ENCODE results near the gene ABHD12.

ABHD12 gene

DNA sequence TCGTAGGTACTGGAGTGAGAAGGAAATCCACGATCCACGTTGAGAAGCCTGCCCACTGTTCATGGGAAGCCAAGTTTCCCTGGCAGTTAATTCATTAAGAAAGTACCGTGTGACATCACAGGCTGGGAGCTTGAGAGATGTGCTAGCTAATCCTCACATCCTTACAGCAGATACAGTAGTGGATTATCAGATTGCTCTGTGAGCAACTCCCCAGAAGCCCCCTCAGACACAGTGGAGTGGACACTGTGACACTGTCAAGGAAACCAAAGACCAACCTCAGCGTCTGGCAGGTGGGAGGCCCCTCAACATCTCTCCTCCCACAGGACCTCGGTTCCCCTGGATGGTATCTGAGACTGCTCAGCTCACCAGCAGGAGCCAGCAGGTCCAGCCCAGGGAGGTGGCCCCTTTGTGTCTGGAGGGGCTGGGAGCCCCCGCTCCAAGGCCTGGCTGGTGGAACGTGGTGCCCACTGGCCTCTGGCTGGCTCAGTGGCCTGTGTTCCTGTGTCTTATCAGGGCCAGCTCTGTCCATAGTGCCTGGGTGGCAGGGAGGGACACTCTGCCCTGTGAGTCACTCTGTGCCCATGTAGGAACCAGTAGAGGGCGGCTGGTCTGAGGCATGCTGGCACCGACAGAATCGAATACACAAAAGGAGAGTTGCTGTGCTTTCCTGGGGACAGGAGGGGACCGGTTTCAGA is 135.5 kb downstream of the ABHD12 start:
- no peak for DNase-seq

DNA sequence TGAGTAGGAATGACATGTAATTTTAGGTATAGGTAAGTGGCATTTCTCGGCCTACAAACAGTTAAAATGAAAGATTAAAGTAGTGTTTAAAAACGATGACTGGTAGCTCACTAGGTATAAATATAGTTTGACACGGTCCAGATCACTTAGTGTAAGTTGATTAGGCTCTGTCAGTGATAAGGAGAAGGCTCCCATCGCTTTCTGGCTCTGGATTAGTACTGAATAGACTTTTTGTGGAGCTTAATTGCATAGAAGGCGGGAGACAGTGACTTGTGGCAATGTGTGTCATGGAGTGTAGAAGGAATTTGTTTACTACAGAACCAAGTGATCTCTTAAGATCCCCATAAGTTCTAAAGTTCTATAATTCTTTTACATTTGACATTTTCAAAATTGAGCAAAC is 136.1 kb downstream of the ABHD12 start:
- DNase-seq: no peak

DNA sequence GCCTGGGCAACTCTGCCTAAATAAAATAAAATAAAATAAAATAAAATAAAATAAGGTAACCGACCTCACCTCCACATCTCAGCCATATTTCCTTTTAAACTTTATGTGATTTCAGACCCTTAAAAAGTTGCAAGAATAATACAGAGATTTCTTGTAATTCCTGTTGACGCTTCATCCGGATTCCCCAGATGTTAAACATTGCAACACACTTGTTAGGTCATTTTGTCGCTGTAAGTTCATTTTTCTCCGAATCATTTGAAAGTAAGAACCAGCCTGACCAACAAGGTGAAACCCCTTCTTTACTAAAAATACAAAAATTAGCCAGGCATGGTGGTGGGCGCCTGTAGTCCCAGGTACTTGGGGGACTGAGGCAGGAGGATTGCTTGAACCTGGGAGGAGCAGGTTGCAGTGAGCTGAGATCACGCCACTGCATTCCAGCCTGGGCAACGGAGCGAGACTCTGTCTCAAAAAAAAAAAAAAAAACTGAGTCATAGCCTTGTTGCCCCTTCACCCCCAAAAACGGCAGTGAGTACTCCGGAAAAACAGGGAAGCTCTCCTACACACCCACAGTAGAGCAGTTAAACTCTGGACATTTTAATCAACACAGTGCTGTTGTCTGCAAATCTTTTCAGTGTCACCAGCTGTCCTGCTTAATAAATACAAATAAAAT is 136.9 kb downstream of the ABHD12 start:
- DNase-seq: no peak

DNA sequence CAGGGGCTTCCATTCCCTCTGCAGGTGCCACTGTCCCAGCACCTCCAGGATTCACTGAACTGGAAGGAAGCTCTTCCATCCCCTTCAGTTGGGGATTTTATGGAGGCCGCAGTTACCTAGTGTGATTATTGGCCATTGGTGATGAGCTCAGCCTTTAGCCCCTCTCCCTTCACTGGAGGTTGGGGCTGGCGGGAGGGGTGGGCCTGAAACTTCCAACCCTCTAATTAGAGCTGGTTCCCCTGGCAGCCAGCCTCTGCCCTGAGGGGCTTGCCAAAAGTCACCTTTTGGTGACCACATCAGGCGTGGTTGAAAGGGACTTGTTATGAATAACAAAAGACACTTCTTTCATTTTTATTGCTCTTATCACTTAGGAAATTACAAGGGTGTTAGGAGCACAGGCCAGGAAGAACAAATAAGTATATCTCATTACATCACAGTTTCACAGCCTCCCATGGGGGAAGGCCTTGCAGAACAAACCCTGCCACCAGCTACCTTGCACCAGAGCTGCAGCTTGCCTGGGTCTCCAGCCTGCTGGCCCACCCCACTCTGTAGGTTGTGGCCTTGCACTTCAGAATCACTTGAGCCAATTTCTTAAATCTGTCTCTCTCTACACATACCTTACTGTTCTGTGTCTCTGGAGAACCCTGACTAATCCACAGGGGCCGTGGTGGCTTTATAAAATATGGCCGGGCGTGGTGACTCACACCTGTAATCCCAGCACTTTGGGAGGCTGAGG is 137.8 kb downstream of the ABHD12 start:
- no peak for DNase-seq

DNA sequence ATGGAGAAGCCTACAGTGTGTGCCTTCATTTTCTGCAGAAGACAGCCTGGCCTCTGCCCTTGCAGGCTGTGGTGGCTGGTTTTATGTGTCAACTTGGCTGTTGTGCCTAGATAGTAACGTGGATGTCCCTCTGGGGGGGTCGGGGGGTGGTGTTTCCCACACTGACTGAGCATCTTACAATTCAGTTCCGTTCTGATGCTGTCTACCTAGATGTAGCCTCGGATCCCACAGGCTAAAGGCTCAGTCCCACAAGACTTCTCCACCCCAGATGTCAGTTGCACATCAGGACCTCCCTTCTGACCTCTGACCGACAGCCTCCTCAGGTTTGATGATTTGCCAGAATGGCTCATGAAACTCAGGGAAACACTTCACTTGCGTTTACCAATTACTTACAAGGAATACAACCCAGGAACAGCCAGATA is 138.4 kb downstream of the ABHD12 start:
- DNase-seq: no peak

DNA sequence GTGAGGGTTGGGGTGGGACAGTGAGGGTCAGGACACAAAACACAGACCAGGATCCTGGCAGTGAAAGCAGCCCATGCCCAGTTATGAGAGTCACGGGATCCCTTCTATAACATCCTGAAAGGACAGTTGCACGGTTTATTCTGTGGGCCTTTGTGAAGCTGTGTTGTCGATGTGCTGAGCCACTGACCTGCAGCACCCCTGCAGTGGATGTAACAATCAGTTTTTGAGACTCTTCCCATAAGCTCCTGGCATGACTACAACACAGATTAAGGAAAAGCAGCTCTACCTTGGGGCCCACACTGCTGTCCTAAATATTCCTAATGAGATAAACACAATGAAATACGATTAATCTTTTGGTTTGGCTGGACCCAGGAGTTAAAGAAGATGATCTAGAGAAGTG is 139.1 kb downstream of the ABHD12 start:
- no peak for DNase-seq

DNA sequence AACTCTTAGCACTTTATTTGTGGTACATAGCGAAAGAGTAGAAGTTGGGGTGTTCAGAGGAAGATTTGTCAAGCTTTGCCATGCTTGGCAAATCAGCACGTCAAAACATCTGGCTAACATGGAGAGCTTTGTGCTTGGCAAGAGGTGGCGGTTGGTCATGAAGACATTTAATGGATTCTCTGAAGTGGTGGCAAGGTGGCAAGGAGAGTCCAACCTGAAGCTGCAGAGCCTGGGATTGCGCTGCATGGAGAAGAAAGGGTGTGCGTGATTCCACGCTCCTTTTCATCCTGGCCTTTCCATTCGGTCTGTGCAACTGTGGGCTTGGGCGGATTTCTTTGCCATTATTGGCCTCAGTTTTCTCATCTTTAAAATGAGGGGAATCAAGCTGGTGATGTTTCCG is 139.6 kb downstream of the ABHD12 start:
- DNase-seq: no peak

DNA sequence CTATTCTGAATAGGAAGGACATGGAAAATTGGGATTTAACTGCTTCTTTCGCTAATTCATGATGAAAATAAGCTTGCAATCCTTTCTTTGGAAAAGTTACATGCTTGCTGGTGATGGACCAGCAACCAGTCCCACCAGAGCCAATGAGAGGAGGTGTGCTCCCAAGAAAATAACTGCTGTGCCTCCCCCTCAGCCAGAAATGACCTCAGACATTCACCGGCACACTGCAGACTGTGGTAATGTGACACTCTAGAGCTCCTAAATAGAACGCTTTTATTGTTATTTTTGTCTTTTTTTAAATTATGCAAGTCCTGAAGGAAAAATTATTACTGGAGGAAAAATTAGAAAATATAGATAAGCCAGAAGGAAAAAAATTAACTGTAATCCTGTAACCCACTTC is 140.1 kb downstream of the ABHD12 start:
- DNase-seq: no peak

Measured in retina (tissue), 1 donor.